ENCODE data around the gene SLC16A7.
A peak's percentile ranks its signal among the peaks of the same experiment; 100 is the strongest.
"Not testable (repeated sequence)": the region's sequence is repeated elsewhere in the genome, so short reads cannot be mapped to it uniquely, and the experiment has no call there.

Gene SLC16A7

GRCh38 chr12:59710964-59711363, 115.1 kb downstream of the SLC16A7 start:
- intact Hi-C loops (cut with DNase I), result no loop called here
- no peak for DNase-seq

- DNase-seq, result no peak
- intact Hi-C loops (cut with DNase I), result no loop called here
Measured at GRCh38 chr12:59715434-59715833, 119.6 kb downstream of the SLC16A7 start.

- intact Hi-C loops (cut with DNase I), result no loop called here
- no peak for DNase-seq
Measured at GRCh38 chr12:59716043-59716442, 120.2 kb downstream of the SLC16A7 start.

GRCh38 chr12:59717436-59717835, 121.6 kb downstream of the SLC16A7 start:
- DNase-seq, result no peak
- intact Hi-C loops (cut with DNase I), result no loop called here

GRCh38 chr12:59719701-59720100, 123.9 kb downstream of the SLC16A7 start:
- no peak for DNase-seq
- intact Hi-C loops (cut with DNase I), result no loop called here

- DNase-seq, result no peak
- intact Hi-C loops (cut with DNase I), result no loop called here
Measured at GRCh38 chr12:59723520-59723919, 127.7 kb downstream of the SLC16A7 start.

GRCh38 chr12:59724011-59724695, 128.3 kb downstream of the SLC16A7 start:
- intact Hi-C loops (cut with DNase I), result no loop called here
- no peak for DNase-seq

GRCh38 chr12:59733200-59733599, 137.4 kb downstream of the SLC16A7 start:
- intact Hi-C loops (cut with DNase I), result no loop called here
- DNase-seq, result peak in 1 of 42 donors; percentile 1

- no peak for DNase-seq
- intact Hi-C loops (cut with DNase I), result no loop called here
Measured at GRCh38 chr12:59734371-59734770, 138.5 kb downstream of the SLC16A7 start.

- intact Hi-C loops (cut with DNase I), result no loop called here
- DNase-seq, result no peak
Measured at GRCh38 chr12:59735231-59735630, 139.4 kb downstream of the SLC16A7 start.

GRCh38 chr12:59736359-59736758, 140.5 kb downstream of the SLC16A7 start:
- intact Hi-C loops (cut with DNase I), result no loop called here
- no peak for DNase-seq

GRCh38 chr12:59736786-59737185, 141.0 kb downstream of the SLC16A7 start:
- DNase-seq, result no peak
- intact Hi-C loops (cut with DNase I), result no loop called here

GRCh38 chr12:59737725-59738463, 142.1 kb downstream of the SLC16A7 start:
- intact Hi-C loops (cut with DNase I), result no loop called here
- no peak for DNase-seq

- DNase-seq, result peak in 1 of 42 donors; percentile 6
- intact Hi-C loops (cut with DNase I), result no loop called here
Measured at GRCh38 chr12:59742841-59743240, 147.0 kb downstream of the SLC16A7 start.

- intact Hi-C loops (cut with DNase I), result no loop called here
- DNase-seq, result no peak
Measured at GRCh38 chr12:59744564-59744963, 148.7 kb downstream of the SLC16A7 start.

- intact Hi-C loops (cut with DNase I); DNase-seq: not testable (repeated sequence)
Measured at GRCh38 chr12:59751091-59751490, 155.3 kb downstream of the SLC16A7 start.

- DNase-seq, result no peak
- intact Hi-C loops (cut with DNase I), result no loop called here
Measured at GRCh38 chr12:59761542-59761941, 165.7 kb downstream of the SLC16A7 start.

GRCh38 chr12:59763835-59764234, 168.0 kb downstream of the SLC16A7 start:
- DNase-seq, result no peak
- intact Hi-C loops (cut with DNase I), result no loop called here

- no peak for DNase-seq
- intact Hi-C loops (cut with DNase I), result no loop called here
Measured at GRCh38 chr12:59768031-59768430, 172.2 kb downstream of the SLC16A7 start.

- intact Hi-C loops (cut with DNase I), result loop anchor here (5.0 kb wide), 1 partner anchor 183 kb away; the partner anchor contains the start of gene SLC16A7
- DNase-seq, result peak in 14 of 42 donors; percentile 12 to 61 (median 31)
Measured at GRCh38 chr12:59780605-59781135, 184.8 kb downstream of the SLC16A7 start.

Data from head of caudate nucleus (tissue), 42 donors.